GM21381 (cell line): ENCODE results near the gene IL18RAP.

Experiments used
- ATAC-seq: cut with Tn5 transposase; IDR thresholded peaks from one replicate; pipeline ENCODE4 v1.9.1; 2021; ENCODE audit warnings: mild to moderate bottlenecking, moderate library complexity; ENCODE audit not compliant: unreplicated experiment

IL18RAP gene

GRCh38 chr2:102492006-102492405 is 69.0 kb downstream of the IL18RAP start:
- ATAC-seq, result no peak

- ATAC-seq, result no peak
Measured at GRCh38 chr2:102494570-102494969, 71.6 kb downstream of the IL18RAP start.

- no peak for ATAC-seq
Measured at GRCh38 chr2:102498414-102498813, 75.5 kb downstream of the IL18RAP start.

GRCh38 chr2:102499558-102499957 is 76.6 kb downstream of the IL18RAP start:
- ATAC-seq, result no peak
